Measurements from ENCODE around the gene DPM3.

- TF ChIP-seq POLR2AphosphoS5 (IDR thresholded peaks at IDR 0.05), result peak in 1 of 4 donors; percentile 3
- no peak for TF ChIP-seq POLR2A (IDR thresholded peaks at IDR 0.05)
- TF ChIP-seq CTCF (IDR thresholded peaks at IDR 0.05), result no peak
Measured at GRCh38 chr1:155126556-155127104, 13.7 kb downstream of the DPM3 start.
